HG02588 (cell line): ENCODE measurements around the gene PALM.

Source experiments
- ATAC-seq: cut with Tn5 transposase; IDR thresholded peaks from one replicate; pipeline ENCODE4 v1.9.1; 2021; ENCODE audit warnings: mild to moderate bottlenecking, moderate library complexity; ENCODE audit not compliant: unreplicated experiment

Gene PALM

GRCh38 chr19:750640-751423 lies 42.1 kb downstream of the PALM start, which contains the start of gene MISP:
Gene MISP (plus strand): TSS chr19:751112. CDS start chr19:756947, 5,835 bp downstream.
- no peak for ATAC-seq

DNA sequence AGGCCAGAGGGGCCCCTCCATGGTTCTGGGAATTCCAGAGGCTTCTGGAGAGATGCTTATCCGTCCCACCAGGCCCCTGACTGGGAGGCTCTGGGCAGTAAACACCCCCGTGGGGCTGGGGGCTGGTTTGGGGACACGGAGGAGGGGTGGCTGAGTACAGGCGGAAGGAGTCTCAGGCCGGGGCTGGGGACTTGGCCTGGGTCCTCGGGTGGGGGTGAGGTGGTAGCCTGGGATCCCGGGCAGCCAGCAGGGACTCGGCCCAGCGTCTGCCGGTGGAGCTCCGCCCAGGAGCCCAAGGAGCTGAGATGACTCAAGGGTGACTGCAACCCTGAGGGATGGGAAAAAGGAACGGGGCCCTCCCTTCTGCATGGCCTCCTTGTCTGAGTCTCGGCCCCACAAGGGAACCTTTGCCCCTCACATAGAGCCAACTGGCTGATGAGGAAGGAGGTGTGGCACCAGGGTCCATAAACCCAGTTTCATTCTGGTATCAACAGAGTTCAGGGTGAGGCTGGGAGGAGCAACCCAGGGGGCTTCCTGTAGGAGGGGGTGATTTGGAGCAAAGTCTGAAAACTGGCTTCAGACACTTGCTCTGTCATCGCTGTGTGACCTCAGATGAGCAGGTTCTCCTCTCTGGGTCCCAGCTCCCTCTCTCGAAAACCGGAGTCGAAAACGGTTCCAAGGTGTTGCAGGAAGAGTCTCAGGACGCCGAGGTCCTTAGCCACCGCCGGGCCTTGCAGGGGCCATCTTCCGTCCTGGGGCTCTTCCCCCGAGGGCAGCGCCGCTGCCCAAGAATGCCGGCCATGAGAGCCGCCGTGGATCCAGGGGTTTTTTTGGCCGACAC lies 43.0 kb downstream of the PALM start:
- no peak for ATAC-seq

DNA sequence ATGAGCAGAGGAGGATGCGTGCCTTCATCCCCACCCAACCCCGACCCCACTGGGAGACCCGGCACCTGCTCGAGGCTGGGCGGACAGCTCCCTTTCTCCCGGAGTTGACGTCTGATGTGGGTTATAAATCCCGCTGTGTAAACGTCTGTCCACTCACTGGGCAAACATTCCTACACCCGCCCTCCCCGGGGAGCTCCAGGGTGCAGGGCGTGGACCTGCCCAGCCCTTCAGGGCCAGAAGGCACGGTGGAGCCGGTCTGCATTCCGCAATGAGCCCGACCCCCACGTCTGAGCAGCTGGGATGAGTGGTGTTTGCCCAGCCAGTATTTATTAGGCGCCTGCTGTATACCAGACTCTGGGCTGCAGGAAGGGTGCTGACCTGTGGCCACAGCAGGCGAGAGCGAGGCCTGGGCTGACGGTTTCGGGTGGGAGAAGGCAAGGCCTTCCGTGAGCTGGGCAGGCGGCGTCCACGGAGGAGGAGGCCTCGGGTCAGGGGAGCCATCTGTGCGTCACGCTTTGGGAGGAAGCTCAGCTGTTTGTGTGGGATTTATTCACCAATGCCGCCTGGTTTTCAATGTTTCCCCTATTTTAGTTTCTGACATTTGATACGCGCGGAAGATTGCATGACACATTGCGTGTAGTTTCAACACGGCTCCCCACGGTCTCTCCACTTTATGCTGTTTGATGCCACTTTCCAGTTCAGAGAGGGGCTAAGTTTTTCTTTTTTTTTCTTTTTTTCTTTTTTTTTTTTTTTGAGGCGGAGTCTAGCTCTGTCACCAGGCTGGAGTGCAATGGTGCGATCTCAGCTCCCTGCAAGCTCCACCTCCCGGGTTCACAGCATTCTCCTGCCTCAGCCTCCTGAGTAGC lies 44.1 kb downstream of the PALM start:
- no peak for ATAC-seq

GRCh38 chr19:754530-754929 lies 45.8 kb downstream of the PALM start:
- no peak for ATAC-seq

- no peak for ATAC-seq
These were observed 46.3 kb downstream of the PALM start for GRCh38 chr19:755063-755462.

DNA sequence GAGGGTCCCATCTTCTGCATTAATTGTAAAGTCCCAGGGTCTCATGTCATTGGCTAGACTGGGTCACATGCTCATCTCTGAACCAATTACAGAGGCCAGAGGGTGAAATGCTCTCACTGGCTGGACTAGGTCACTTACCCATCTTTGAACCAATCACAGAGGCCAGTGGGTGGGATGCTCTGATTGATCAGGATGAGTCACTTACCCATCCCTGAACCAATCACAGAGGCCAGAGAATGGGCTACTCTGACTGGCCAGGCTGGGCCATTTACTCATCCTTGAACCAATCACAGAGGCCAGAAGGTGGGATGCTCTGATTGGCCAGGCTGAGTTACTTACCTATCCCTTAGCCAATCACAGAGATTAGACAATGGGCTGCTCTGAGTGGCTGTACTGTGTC lies 47.5 kb downstream of the PALM start:
- no peak for ATAC-seq

DNA sequence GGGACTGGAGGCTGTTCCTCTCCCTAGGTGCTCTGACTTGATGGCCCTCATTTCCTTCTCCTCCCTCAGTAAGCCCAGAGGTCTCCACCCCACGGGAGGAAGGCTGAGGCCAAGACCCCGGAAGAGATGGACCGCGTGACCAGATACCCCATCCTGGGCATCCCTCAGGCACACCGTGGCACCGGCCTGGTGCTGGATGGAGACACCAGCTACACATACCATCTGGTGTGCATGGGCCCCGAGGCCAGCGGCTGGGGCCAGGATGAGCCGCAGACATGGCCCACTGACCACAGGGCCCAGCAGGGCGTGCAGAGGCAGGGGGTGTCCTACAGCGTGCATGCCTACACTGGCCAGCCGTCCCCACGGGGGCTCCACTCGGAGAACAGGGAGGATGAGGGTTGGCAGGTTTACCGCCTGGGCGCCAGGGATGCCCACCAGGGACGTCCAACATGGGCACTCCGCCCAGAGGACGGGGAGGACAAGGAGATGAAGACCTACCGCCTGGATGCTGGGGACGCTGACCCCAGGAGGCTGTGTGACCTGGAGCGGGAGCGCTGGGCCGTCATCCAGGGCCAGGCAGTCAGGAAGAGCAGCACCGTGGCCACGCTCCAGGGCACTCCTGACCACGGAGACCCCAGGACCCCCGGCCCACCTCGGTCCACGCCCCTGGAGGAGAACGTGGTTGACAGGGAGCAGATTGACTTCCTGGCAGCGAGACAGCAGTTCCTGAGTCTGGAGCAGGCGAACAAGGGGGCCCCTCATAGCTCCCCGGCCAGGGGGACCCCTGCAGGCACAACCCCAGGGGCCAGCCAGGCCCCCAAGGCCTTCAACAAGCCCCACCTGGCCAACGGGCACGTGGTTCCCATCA lies 48.3 kb downstream of the PALM start:
- ATAC-seq, result no peak

GRCh38 chr19:757811-758668 lies 49.3 kb downstream of the PALM start:
- ATAC-seq, result no peak

DNA sequence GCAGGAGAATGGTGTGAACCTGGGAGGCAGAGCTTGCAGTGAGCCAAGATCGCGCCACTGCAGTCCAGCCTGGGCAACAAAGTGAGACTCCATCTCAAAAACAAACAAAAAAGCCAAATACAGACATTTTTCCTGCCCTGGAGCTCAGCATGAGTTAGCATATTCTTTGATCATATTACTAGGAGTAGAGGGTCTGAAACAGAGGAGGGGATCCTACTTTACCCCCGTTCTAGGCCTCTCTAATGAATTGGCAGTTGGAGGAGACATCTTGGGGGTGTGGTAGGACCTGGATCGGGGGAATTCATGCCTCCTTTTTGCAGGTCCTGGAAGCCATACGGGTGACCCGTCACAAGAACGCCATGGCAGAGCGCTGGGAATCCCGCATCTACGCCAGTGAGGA lies 54.4 kb downstream of the PALM start:
- ATAC-seq, result no peak

DNA sequence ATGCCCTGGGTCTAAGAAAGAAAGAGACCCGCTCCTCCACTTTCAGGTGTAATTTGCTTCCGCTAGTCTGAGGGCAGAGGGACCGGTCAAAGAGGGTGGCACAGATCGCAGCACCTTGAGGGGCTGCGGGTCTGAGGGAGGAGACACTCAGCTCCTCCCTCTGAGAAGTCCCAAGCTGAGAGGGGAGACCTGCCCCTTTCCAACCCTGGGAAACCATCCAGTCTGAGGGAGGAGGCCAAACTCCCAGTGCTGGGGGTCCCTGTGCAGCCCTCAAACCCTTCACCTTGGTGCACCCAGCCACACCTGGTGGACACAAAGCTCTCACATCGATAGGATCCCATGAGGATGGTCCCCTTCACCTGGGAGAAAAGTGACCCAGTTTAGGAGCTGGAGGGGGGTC lies 55.1 kb downstream of the PALM start:
- ATAC-seq, result no peak

DNA sequence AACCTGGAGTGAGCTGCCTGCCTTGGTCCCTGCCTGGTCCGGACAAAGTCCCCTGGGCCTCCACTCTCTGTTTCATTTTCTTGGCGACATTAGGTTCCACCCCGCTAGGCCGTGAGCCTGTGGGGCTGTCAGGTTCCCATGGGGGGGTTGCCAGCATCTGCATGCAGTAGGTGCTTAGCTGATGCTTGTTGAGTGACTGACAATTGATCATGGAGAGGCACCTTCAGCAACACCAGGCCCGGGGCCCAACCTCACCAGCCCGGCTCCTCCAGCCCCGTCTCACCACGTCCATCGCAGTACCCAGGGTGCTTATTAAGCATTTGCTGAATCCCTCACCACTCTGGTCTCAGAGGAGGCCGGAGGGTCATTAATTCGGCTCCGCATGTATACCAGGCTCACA lies 55.6 kb downstream of the PALM start:
- no peak for ATAC-seq

GRCh38 chr19:765179-765738 lies 56.5 kb downstream of the PALM start:
- no peak for ATAC-seq

- ATAC-seq, result no peak
These were observed 59.7 kb downstream of the PALM start for GRCh38 chr19:768424-768823.

DNA sequence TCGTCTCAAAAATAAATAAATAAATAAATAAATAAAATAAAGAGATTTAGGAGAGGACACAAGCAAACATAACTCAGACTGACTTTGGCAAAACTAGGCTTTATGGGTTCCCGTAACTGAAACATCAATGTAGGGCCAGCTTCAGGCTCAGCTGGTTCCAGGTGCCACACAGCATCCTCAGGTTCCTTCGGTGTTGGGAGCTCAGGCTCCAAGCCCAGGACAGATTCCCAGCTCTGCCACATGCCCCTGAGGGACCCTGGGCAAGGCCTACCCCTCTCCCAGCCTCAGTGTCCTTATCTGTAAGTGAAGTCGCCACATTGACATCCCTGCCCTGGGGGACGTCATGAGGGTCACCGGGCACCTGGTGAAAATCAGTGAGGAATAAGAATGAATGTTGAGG lies 60.9 kb downstream of the PALM start:
- ATAC-seq, result no peak

DNA sequence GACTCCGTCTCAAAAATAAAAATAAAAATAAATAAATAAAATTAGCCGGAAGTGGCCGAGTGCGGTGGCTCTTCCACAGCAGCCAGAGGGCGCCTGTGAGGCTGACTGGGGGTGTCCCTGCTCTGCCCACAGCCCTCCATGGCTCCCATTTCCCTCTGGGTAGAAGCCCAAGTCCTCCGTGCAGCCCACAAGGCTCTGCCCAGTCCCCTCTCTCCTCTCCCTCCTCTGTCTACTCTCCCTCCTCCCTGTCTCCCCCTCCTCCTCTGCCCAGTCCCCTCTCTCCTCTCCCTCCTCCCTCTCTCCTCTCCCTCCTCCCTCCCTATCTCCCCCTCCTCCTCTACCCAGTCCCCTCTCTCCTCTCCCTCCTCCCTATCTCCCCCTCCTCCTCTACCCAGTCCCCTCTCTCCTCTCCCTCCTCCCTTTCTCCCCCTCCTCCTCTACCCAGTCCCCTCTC lies 62.6 kb downstream of the PALM start:
- ATAC-seq, result no peak

DNA sequence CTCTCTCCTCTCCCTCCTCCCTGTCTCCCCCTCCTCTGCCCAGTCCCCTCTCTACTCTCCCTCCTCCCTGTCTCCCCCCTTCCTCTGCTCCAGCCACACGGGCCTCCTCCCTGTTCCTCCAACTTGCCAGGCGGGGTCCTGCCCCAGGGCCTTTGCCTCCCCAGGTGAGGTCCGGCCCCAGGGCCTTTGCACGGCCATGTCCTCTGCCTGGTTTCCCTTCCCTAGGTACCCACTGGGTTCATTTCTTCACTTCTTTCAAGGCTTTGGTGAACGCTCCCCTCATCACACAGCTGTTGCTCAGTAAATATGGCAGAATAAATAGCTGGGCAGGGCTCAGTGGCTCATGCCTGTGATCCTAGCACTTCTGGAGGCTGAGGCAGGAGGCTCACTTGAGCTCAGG lies 63.3 kb downstream of the PALM start:
- ATAC-seq, result no peak

DNA sequence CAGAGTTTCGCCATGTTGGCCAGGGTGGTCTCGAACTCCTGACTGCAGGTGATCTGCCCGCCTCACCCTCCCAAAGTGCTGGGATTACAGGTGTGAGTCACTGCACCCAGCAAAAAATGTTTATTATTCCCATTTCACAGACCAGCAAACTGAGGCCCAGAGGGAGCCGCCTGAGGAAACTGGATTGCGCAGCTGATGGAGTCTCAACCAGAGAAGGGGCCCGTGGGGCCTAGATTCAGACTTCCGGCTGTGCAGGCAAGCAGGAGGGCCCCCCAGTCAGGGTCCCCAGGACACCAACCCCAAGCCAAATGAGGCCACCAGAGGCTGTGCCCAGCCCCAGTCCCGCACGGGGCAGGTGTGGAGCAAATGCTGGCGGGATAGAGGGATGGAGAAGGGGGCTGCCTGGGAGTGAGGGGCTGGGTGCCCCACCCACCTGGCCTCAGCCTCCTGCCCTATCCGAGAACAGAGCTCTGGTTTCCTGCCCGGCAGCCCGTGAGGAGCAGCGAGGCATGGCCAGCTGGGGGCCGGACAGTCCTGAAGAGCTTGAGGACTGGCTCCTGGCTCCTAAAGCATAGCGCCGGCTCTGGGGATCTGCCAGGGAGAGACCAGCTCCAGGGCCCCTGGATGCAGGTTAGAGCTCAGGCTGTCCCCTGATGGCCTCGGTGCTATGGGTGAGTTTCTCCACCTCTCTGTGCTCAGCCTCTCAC lies 64.1 kb downstream of the PALM start:
- ATAC-seq, result no peak

GRCh38 chr19:776549-776948 lies 67.8 kb downstream of the PALM start:
- ATAC-seq, result no peak
